Uterus (tissue), 4 donors: ENCODE data around the gene PIN4. TPM values are rescaled to one million over a fixed set of nuclear protein-coding genes. Genes with fewer than 3 reads are reported as not detected.

Experiments
- DNase-seq, 2 donors: peaks; one replicate each; pipeline ENCODE4 v3.0.0-alpha.2; 2019 to 2020
- H3K27ac ChIP-seq, 2 donors: fragments of 200-600 bp; sonication (generic); 1 replicate in 1 of 2; 2 replicates in 1 of 2; pipeline ENCODE4 v1.5.1; 2016 to 2018
- H3K27me3 ChIP-seq, 2 donors: fragments of 200-600 bp; sonication (generic); one replicate each; pipeline ENCODE4 v1.5.1; 2018 to 2019; ENCODE audit warnings: control low read depth in 1 of 2
- H3K36me3 ChIP-seq, 2 donors: fragments of 200-600 bp; sonication (generic); one replicate each; pipeline ENCODE4 v1.5.1; 2019; ENCODE audit warnings: control low read depth in 1 of 2
- H3K4me1 ChIP-seq, 2 donors: fragments of 200-600 bp; sonication (generic); one replicate each; pipeline ENCODE4 v1.5.1; 2018 to 2019; ENCODE audit warnings: control low read depth in 1 of 2
- H3K4me3 ChIP-seq, 2 donors: fragments of 200-600 bp; sonication (generic); 1 replicate in 1 of 2; 2 replicates in 1 of 2; pipeline ENCODE4 v1.5.1; 2018 to 2019; ENCODE audit warnings: mild to moderate bottlenecking in 1 of 2
- H3K9me3 ChIP-seq, 2 donors: fragments of 200-600 bp; sonication (generic); one replicate each; pipeline ENCODE4 v1.5.1; 2019; ENCODE audit warnings: control low read depth in 1 of 2
- POLR2A ChIP-seq, 2 donors: fragments of 450-650 bp; IDR thresholded peaks; one replicate each; pipeline ENCODE4 v1.6.1; 2016; ENCODE audit warnings: antibody characterized with exemption in 2 of 2, mild to moderate bottlenecking in 1 of 2, moderate library complexity in 1 of 2
- intact Hi-C: fragments of 100-400 bp; cut with DNase I; formaldehyde crosslinking; loops from one replicate; pipeline ENCODE4 v1.15.1; 2023; ENCODE audit warnings: low total_unique reads
- total RNA-seq, 4 donors: library from RNA; depleted of rRNA in 3 of 4; stranded (reverse); fragments of >200 nt in 3 of 4; gene quantifications; one replicate each; pipeline versions ENCODE4 v1.1.0 to v1.2.4, GENCODE V29; 2014 to 2023
- TF ChIP-seq, protein P1 (sequence below), 4 experiments: fragments of 200-600 bp in 2 of 4; fragments of 450-650 bp in 2 of 4; sonication (generic) in 2 of 4; IDR thresholded peaks; one replicate each; pipeline ENCODE4 v1.5.1; 2016 to 2019; ENCODE audit warnings: antibody characterized with exemption in 4 of 4, mild to moderate bottlenecking in 2 of 4, moderate library complexity in 1 of 4
- donor health status: DM: yes; HTN: yes; CAD: no.

Gene PIN4
- total RNA-seq, 4 donors from 2014 or later = 1.3 to 15.0 (median 8.2) TPM; not detected in 1

DNA sequence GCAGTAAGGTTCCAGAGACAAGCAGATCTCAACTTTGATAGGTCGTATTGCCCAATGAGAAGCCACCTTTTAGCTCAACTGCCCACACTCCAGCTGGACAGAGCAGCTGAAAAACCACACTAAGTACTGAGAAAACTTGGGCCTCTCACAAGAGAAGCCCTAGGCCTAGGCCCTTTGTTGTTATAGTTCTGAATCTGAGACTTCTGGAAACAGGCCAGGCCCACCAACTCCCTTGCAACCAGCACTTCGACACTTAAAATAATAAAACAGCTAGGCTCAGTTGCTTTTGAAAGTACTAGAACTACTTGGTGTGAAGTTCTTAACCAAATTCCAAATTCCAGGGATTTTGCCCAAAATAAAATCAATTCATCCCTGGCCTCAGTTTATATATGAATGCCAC is 36.4 kb upstream of the PIN4 start:
- H3K9me3 ChIP-seq = no peaks in the 10 kb centered on the region
- no peaks in the 10 kb centered on the region for H3K27me3 ChIP-seq
- no peak for DNase-seq
- H3K4me3 ChIP-seq = no peak overlapping the region
- H3K36me3 ChIP-seq = no peaks in the 10 kb centered on the region
- H3K27ac ChIP-seq = no peak overlapping the region
- intact Hi-C loops = no loop called here
- TF ChIP-seq POLR2A (IDR thresholded peaks at IDR 0.05) = no peak
- TF ChIP-seq, protein P1, sequence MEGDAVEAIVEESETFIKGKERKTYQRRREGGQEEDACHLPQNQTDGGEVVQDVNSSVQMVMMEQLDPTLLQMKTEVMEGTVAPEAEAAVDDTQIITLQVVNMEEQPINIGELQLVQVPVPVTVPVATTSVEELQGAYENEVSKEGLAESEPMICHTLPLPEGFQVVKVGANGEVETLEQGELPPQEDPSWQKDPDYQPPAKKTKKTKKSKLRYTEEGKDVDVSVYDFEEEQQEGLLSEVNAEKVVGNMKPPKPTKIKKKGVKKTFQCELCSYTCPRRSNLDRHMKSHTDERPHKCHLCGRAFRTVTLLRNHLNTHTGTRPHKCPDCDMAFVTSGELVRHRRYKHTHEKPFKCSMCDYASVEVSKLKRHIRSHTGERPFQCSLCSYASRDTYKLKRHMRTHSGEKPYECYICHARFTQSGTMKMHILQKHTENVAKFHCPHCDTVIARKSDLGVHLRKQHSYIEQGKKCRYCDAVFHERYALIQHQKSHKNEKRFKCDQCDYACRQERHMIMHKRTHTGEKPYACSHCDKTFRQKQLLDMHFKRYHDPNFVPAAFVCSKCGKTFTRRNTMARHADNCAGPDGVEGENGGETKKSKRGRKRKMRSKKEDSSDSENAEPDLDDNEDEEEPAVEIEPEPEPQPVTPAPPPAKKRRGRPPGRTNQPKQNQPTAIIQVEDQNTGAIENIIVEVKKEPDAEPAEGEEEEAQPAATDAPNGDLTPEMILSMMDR (IDR thresholded peaks at IDR 0.05) = no peak
- H3K4me1 ChIP-seq = no peaks in the 10 kb centered on the region

DNA sequence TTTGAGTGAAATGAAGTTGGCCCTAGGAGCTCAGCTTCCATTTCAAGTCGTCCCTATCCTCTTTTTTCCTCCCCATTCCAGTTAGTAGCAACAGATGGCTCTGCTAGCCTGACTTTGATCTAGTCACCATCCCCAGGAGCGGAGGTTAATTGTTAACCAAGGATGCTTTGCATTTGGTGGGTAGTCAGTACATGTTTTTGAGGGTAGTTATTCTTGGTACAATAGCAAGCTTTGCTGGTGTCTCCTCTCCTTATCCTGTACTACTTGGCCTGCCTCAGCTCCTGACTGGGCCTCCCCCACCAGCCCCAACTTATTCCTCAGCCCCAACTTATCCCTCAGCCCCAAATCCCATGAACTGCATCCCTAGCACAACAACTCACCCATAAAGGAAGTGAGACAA is 35.0 kb upstream of the PIN4 start:
- no peak overlapping the region for H3K4me3 ChIP-seq
- intact Hi-C loops = no loop called here
- no peak overlapping the region for H3K27ac ChIP-seq
- H3K9me3 ChIP-seq = no peaks in the 10 kb centered on the region
- no peaks in the 10 kb centered on the region for H3K4me1 ChIP-seq
- TF ChIP-seq POLR2A (IDR thresholded peaks at IDR 0.05) = no peak
- TF ChIP-seq, protein P1 (IDR thresholded peaks at IDR 0.05) = no peak
- H3K36me3 ChIP-seq = no peaks in the 10 kb centered on the region
- no peaks in the 10 kb centered on the region for H3K27me3 ChIP-seq
- no peak for DNase-seq

DNA sequence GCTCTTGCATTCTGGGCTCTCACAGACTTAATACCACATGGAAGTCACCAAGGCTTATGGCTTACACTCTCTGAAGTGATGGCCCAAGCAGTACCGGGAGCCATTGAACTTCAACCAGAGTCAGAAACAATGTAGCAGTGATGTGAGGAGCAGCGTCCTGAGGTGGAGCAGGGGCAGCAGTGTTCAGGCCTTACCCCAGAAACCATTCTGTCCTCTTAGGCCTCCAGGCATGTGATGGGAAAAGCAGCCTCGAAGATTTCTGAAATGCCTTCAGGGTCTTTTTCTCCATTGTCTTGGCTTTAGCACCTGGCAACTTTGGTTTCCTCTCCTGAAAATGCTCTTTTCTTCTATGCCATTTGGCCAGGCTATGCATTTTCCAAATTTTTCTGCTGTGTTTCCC is 22.8 kb upstream of the PIN4 start:
- H3K27me3 ChIP-seq = no peaks in the 10 kb centered on the region
- H3K4me1 ChIP-seq = no peaks in the 10 kb centered on the region
- intact Hi-C loops = no loop called here
- H3K36me3 ChIP-seq = no peaks in the 10 kb centered on the region
- H3K27ac ChIP-seq = no peak overlapping the region
- H3K9me3 ChIP-seq = no peaks in the 10 kb centered on the region
- no peak for DNase-seq
- no peak for TF ChIP-seq POLR2A (IDR thresholded peaks at IDR 0.05)
- TF ChIP-seq, protein P1 (IDR thresholded peaks at IDR 0.05) = no peak
- no peak overlapping the region for H3K4me3 ChIP-seq

DNA sequence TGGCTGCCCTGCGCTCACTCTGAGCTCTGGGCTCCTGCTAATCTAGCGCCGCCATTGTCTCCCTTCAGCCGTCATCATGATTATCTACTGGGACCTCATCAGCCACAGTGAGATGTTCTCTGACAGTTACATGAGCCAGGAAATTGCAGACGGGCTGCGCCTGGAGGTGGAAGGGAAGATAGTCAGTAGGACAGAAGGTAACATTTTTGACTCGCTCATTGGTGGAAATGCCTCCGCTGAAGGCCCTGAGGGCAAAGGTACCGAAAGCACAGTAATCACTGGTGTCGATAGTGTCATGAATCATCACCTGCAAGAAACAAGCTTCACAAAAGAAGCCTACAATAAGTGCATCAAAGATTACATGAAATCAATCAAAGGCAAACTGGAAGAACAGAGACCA is 21.8 kb upstream of the PIN4 start:
- Histone ChIP-seq H3K4me1 (no peaks in the 10 kb centered on the region), H3K9me3 (no peaks in the 10 kb centered on the region), H3K27me3 (no peaks in the 10 kb centered on the region), H3K4me3 (no peak overlapping the region), H3K36me3 (no peaks in the 10 kb centered on the region), H3K27ac (no peak overlapping the region)
- no peak for DNase-seq
- intact Hi-C loops = no loop called here
- TF ChIP-seq, protein P1 (IDR thresholded peaks at IDR 0.05) = no peak

DNA sequence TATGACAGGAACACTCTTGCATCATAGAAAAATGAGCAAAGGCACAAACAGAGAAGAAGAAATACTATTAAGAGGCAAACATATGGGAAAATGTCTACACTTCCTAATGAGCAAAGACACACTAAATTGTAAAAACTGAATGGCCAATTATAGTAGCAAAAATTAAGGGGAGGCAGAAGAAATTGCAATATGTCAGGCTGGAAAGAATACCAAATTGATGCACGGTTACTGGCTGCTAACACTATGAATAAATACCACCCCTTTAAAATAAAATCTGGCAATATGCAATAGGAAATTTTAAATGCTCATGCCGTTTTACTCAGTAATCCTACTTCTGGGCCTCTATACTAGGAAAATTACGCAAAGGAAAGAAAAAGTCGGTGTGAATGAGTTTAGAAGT is 16.0 kb upstream of the PIN4 start:
- intact Hi-C loops = no loop called here
- DNase-seq = no peak
- no peak overlapping the region for H3K4me3 ChIP-seq
- H3K27ac ChIP-seq = no peak overlapping the region
- TF ChIP-seq POLR2A (IDR thresholded peaks at IDR 0.05) = no peak
- TF ChIP-seq, protein P1 (IDR thresholded peaks at IDR 0.05) = no peak
- no peaks in the 10 kb centered on the region for H3K4me1 ChIP-seq
- no peaks in the 10 kb centered on the region for H3K9me3 ChIP-seq
- H3K27me3 ChIP-seq = no peaks in the 10 kb centered on the region
- H3K36me3 ChIP-seq = no peaks in the 10 kb centered on the region
